ENCODE results near the gene CD9.

GRCh38 chr12:6223545-6223944, 23.3 kb downstream of the CD9 start:
- no peak for TF ChIP-seq CTCF (IDR thresholded peaks at IDR 0.05; ENCODE audit: low read length)
- no peak for TF ChIP-seq EZH2 (IDR thresholded peaks at IDR 0.05; ENCODE audit: borderline replicate concordance, low read length)

Measured in OCI-LY1 (cell line).